Measurements from ENCODE around the gene RAB33A. TPM values are rescaled to one million over a fixed set of nuclear protein-coding genes. Genes with fewer than 3 reads are reported as not detected.

The RAB33A gene
- total RNA-seq, 4 donors from 2014 or later = 0.81 to 0.93 TPM; not detected in 2

- H3K4me3 ChIP-seq (replicated peaks in 1 of 3) = no peak overlapping the region
- H3K27ac ChIP-seq = no peak overlapping the region
- intact Hi-C loops (cut with DNase I) = no loop called here
- H3K27me3 ChIP-seq = no peaks in the 10 kb centered on the region
- H3K4me1 ChIP-seq = no peaks in the 10 kb centered on the region
- no peak for DNase-seq
- TF ChIP-seq, protein P1, sequence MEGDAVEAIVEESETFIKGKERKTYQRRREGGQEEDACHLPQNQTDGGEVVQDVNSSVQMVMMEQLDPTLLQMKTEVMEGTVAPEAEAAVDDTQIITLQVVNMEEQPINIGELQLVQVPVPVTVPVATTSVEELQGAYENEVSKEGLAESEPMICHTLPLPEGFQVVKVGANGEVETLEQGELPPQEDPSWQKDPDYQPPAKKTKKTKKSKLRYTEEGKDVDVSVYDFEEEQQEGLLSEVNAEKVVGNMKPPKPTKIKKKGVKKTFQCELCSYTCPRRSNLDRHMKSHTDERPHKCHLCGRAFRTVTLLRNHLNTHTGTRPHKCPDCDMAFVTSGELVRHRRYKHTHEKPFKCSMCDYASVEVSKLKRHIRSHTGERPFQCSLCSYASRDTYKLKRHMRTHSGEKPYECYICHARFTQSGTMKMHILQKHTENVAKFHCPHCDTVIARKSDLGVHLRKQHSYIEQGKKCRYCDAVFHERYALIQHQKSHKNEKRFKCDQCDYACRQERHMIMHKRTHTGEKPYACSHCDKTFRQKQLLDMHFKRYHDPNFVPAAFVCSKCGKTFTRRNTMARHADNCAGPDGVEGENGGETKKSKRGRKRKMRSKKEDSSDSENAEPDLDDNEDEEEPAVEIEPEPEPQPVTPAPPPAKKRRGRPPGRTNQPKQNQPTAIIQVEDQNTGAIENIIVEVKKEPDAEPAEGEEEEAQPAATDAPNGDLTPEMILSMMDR (IDR thresholded peaks at IDR 0.05) = no peak
- no peaks in the 10 kb centered on the region for H3K9me3 ChIP-seq
- 73 to 81% methylated on average over 2 of the region's 2 CpGs for WGBS, 2 donors
- H3K36me3 ChIP-seq = no peaks in the 10 kb centered on the region
Measured at GRCh38 chrX:130155564-130155963, 16.2 kb upstream of the RAB33A start.

- intact Hi-C loops (cut with DNase I) = no loop called here
- H3K36me3 ChIP-seq = no peaks in the 10 kb centered on the region
- no peaks in the 10 kb centered on the region for H3K9me3 ChIP-seq
- H3K4me3 ChIP-seq (replicated peaks in 1 of 3) = no peak overlapping the region
- WGBS, 2 donors = 78 to 86% methylated on average over 1 to 2 of the region's 2 CpGs
- H3K27me3 ChIP-seq = no peaks in the 10 kb centered on the region
- no peak for DNase-seq
- H3K27ac ChIP-seq = no peak overlapping the region
- TF ChIP-seq, protein P1 (IDR thresholded peaks at IDR 0.05) = no peak
- TF ChIP-seq POLR2A (IDR thresholded peaks at IDR 0.05) = no peak
- H3K4me1 ChIP-seq = no peaks in the 10 kb centered on the region
Measured at GRCh38 chrX:130158311-130158710, 13.5 kb upstream of the RAB33A start.

GRCh38 chrX:130159776-130160175, 12.0 kb upstream of the RAB33A start:
- TF ChIP-seq, protein P1 (IDR thresholded peaks at IDR 0.05) = no peak
- TF ChIP-seq POLR2A (IDR thresholded peaks at IDR 0.05) = no peak
- H3K9me3 ChIP-seq = no peaks in the 10 kb centered on the region
- H3K4me1 ChIP-seq = peaks cover 0 to 5% of the 10 kb centered on the region in 2 donors
- H3K4me3 ChIP-seq (replicated peaks in 1 of 3) = no peak overlapping the region
- 81 to 93% methylated on average over 4 of the region's 4 CpGs for WGBS, 2 donors
- DNase-seq = no peak
- H3K27me3 ChIP-seq = no peaks in the 10 kb centered on the region
- no peak overlapping the region for H3K27ac ChIP-seq
- intact Hi-C loops (cut with DNase I) = no loop called here
- H3K36me3 ChIP-seq = no peaks in the 10 kb centered on the region

GRCh38 chrX:130162094-130162735, 9.5 kb upstream of the RAB33A start:
- no peak overlapping the region for H3K27ac ChIP-seq
- TF ChIP-seq POLR2A (IDR thresholded peaks at IDR 0.05) = no peak
- TF ChIP-seq, protein P1 (IDR thresholded peaks at IDR 0.05) = no peak
- WGBS, 2 donors = 56 to 75% methylated on average over 6 of the region's 6 CpGs
- DNase-seq = no peak
- no peaks in the 10 kb centered on the region for H3K9me3 ChIP-seq
- no peak overlapping the region for H3K4me3 ChIP-seq (replicated peaks in 1 of 3)
- intact Hi-C loops (cut with DNase I) = no loop called here
- no peaks in the 10 kb centered on the region for H3K27me3 ChIP-seq
- H3K36me3 ChIP-seq = no peaks in the 10 kb centered on the region
- H3K4me1 ChIP-seq = peaks cover 0 to 5% of the 10 kb centered on the region in 2 donors

DNA sequence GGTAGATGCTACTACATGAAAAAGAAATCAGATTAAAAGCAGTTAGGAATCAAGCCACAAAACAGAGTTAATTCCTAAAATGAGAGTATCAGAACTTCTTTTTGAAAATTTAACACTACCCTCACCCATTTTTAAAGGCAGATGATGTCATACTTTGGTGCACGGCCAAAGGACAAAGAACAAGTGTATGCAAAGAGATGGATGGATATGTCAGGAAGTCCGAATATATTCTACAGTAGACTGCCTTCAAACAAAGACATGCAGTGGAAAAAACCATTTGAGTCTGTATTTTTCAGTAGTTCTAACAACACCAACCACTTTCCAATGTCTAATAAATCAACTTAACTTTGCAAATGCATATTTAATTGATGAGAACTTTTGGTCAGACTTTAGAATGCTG, 8.4 kb upstream of the RAB33A start:
- no peaks in the 10 kb centered on the region for H3K9me3 ChIP-seq
- no peak overlapping the region for H3K4me3 ChIP-seq (replicated peaks in 1 of 3)
- H3K36me3 ChIP-seq = no peaks in the 10 kb centered on the region
- no peaks in the 10 kb centered on the region for H3K27me3 ChIP-seq
- intact Hi-C loops (cut with DNase I) = no loop called here
- H3K4me1 ChIP-seq = peaks cover 0 to 5% of the 10 kb centered on the region in 2 donors
- H3K27ac ChIP-seq = no peak overlapping the region
- TF ChIP-seq, protein P1 (IDR thresholded peaks at IDR 0.05) = no peak
- TF ChIP-seq POLR2A (IDR thresholded peaks at IDR 0.05) = no peak
- WGBS, 2 donors = 77 to 82% methylated on average over 2 of the region's 2 CpGs
- no peak for DNase-seq

All from thyroid gland (tissue), 4 donors.